IMR-90 (cell line): Measurements from ENCODE around the gene SEMA4D. TPM values are rescaled to one million over a fixed set of nuclear protein-coding genes. Genes with fewer than 3 reads are reported as not detected.

Experiments used
- ATAC-seq: fragments of 200-7000 bp; cut with Tn5 transposase; 2 replicates; pipeline ENCODE4 v1.9.1; 2020; ENCODE audit warnings: low read depth, mild to moderate bottlenecking, moderate library complexity
- BruUV-seq: library from RNA; stranded (reverse); fragments of 400-500 nt; replicated peaks from 2 replicates; lab custom pipeline; 2021; lab: Mats Ljungman, UMichigan
- CTCF ChIA-PET: fragments of 300-600 bp; formaldehyde crosslinking; extraction: SDS; loops from one replicate; lab custom pipeline; 2021; ENCODE audit warnings: antibody characterized with exemption; lab: Yijun Ruan, JAX
- POLR2A ChIA-PET: fragments of 300-600 bp; sonication (Branson Sonifier 250); formaldehyde crosslinking; loops from one replicate; lab custom pipeline; 2022; ENCODE audit warnings: antibody characterized with exemption; ENCODE audit not compliant: unreplicated experiment; lab: Charles Lee
- DNase-seq: peaks from one replicate; pipeline ENCODE4 v3.0.0; 2013
- H2AFZ ChIP-seq: replicated peaks from 2 replicates; pipeline ENCODE3; 2013; ENCODE audit warnings: low read length, mild to moderate bottlenecking; ENCODE audit not compliant: poor library complexity
- H2AK5ac ChIP-seq: 2 replicates; pipeline ENCODE4 v1.6.1; 2013; ENCODE audit warnings: low read depth, low read length, inconsistent platforms
- H2AK9ac ChIP-seq: replicated peaks from 2 replicates; pipeline ENCODE3; 2013; ENCODE audit warnings: mild to moderate bottlenecking, low read depth, low read length, moderate library complexity; ENCODE audit not compliant: poor library complexity
- H2BK120ac ChIP-seq: 2 replicates; pipeline ENCODE4 v1.6.1; 2013; ENCODE audit warnings: low read depth, low read length, inconsistent platforms
- H2BK15ac ChIP-seq: 3 replicates; pipeline ENCODE4 v1.6.1; 2013; ENCODE audit warnings: low read depth, low read length, inconsistent platforms
- H2BK20ac ChIP-seq: 2 replicates; pipeline ENCODE4 v1.6.1; 2013; ENCODE audit warnings: low read depth, mild to moderate bottlenecking, inconsistent platforms, low read length, moderate library complexity
- H2BK5ac ChIP-seq: 2 replicates; pipeline ENCODE4 v1.6.1; 2013; ENCODE audit warnings: mild to moderate bottlenecking, low read depth, low read length, inconsistent platforms; ENCODE audit not compliant: poor library complexity, severe bottlenecking
- H3K14ac ChIP-seq: replicated peaks from 2 replicates; pipeline ENCODE4 v1.6.1; 2013; ENCODE audit warnings: low read depth, low read length, inconsistent platforms
- H3K18ac ChIP-seq: 2 replicates; pipeline ENCODE4 v1.6.1; 2013; ENCODE audit warnings: low read depth, low read length, control low read depth
- H3K23ac ChIP-seq: 2 replicates; pipeline ENCODE4 v1.6.1; 2013; ENCODE audit warnings: low read depth, low read length, inconsistent platforms
- H3K27ac ChIP-seq: 2 replicates; pipeline ENCODE4 v1.5.1; 2013; ENCODE audit warnings: mild to moderate bottlenecking, control low read depth, low read length; ENCODE audit not compliant: insufficient read depth
- H3K27me3 ChIP-seq: 2 replicates; pipeline ENCODE4 v1.6.1; 2013; ENCODE audit warnings: low read length; ENCODE audit not compliant: control insufficient read depth, insufficient read depth
- H3K36me3 ChIP-seq: 2 replicates; pipeline ENCODE4 v1.6.1; 2013; ENCODE audit warnings: low read length, mixed read lengths; ENCODE audit not compliant: control insufficient read depth, insufficient read depth
- H3K4ac ChIP-seq: 2 replicates; pipeline ENCODE4 v1.6.1; 2013; ENCODE audit warnings: low read depth, low read length, inconsistent platforms
- H3K4me1 ChIP-seq: 2 replicates; pipeline ENCODE4 v1.6.1; 2013; ENCODE audit warnings: low read length, mixed read lengths; ENCODE audit not compliant: control insufficient read depth, insufficient read depth
- H3K4me2 ChIP-seq: 2 replicates; pipeline ENCODE4 v1.6.1; 2013; ENCODE audit warnings: low read depth, mild to moderate bottlenecking, control low read depth, low read length, moderate library complexity
- H3K4me3 ChIP-seq: 2 replicates; pipeline ENCODE4 v1.5.1; 2013; ENCODE audit warnings: low read depth, mild to moderate bottlenecking, control low read depth, low read length, moderate library complexity; ENCODE audit not compliant: insufficient read depth
- H3K56ac ChIP-seq: 2 replicates; pipeline ENCODE4 v1.6.1; 2013; ENCODE audit warnings: low read length, inconsistent platforms; ENCODE audit not compliant: insufficient read depth; ENCODE audit errors: extremely low read depth
- H3K79me1 ChIP-seq, 2 experiments: 2 replicates each; pipeline ENCODE4 v1.6.1; 2013; ENCODE audit warnings: low read length in 2 of 2, inconsistent platforms in 1 of 2, low read depth in 1 of 2
- H3K9ac ChIP-seq: 2 replicates; pipeline ENCODE4 v1.6.1; 2013; ENCODE audit warnings: low read depth, low read length, control low read depth
- H3K9me1 ChIP-seq: 2 replicates; pipeline ENCODE4 v1.6.1; 2013; ENCODE audit warnings: low read length, inconsistent platforms; ENCODE audit not compliant: insufficient read depth
- H3K9me3 ChIP-seq: 2 replicates; pipeline ENCODE4 v1.6.1; 2013; ENCODE audit warnings: low read length; ENCODE audit not compliant: control insufficient read depth, insufficient read depth
- H4K20me1 ChIP-seq: 2 replicates; pipeline ENCODE4 v1.6.1; 2013; ENCODE audit warnings: low read length, inconsistent platforms; ENCODE audit not compliant: insufficient read depth
- H4K5ac ChIP-seq: 2 replicates; pipeline ENCODE4 v1.6.1; 2013; ENCODE audit warnings: mild to moderate bottlenecking, low read depth, low read length, control low read depth
- H4K8ac ChIP-seq, 2 experiments: 2 replicates each; pipeline ENCODE4 v1.6.1; 2013; ENCODE audit warnings: low read depth in 2 of 2, low read length in 2 of 2, control low read depth in 1 of 2, inconsistent platforms in 1 of 2
- H4K91ac ChIP-seq: 2 replicates; pipeline ENCODE4 v1.6.1; 2013; ENCODE audit warnings: low read depth, low read length, inconsistent platforms; ENCODE audit not compliant: insufficient read depth
- BHLHE40 ChIP-seq: fragments of 150-350 bp; IDR thresholded peaks from 2 replicates; pipeline ENCODE4 v1.6.1; 2016; ENCODE audit warnings: mild to moderate bottlenecking, low read depth, low read length
- MAZ ChIP-seq: IDR thresholded peaks from 2 replicates; pipeline ENCODE4 v1.6.1; 2012; ENCODE audit warnings: low read depth, mild to moderate bottlenecking, low read length, improper control_type of control experiment, moderate library complexity, borderline replicate concordance
- MXI1 ChIP-seq: IDR thresholded peaks from 2 replicates; pipeline ENCODE4 v1.6.1; 2012; ENCODE audit warnings: low read depth, mild to moderate bottlenecking, low read length, moderate library complexity, borderline replicate concordance
- NFE2L2 ChIP-seq: fragments of 150-350 bp; IDR thresholded peaks from 2 replicates; pipeline ENCODE4 v1.6.1; 2016; ENCODE audit warnings: low read depth, mild to moderate bottlenecking, low read length
- WGBS, 2 experiments: methylation state at CpG; one replicate each; pipeline versions ENCODE4 v1.1.5 to v1.1.7; 2013; ENCODE audit warnings: missing lambda C conversion rate in 2 of 2; ENCODE audit not compliant: insufficient read length in 1 of 2; ENCODE audit errors: extremely low coverage in 2 of 2; 5-methylcytosine and 5-hydroxymethylcytosine counted together
- dilution Hi-C: fragments of 300-500 bp; cut with HindIII; formaldehyde crosslinking; loops from one replicate; pipeline ENCODE4 v1.14.3; 2018; ENCODE audit warnings: low sequenced_read_pairs; ENCODE audit not compliant: unreplicated experiment
- in situ Hi-C: fragments of 300-500 bp; cut with MboI; formaldehyde crosslinking; loops from 3 replicates; pipeline ENCODE4 v1.14.3; 2019; ENCODE audit warnings: low sequenced_read_pairs, inconsistent platforms, mixed read lengths
- intact Hi-C: fragments of 100-400 bp; cut with micrococcal nuclease; formaldehyde crosslinking; loops from 2 replicates; pipeline ENCODE4 v1.10.0; 2022
- polyA plus RNA-seq, 3 experiments: library from polyadenylated mRNA; depleted of rRNA; stranded (reverse); fragments of >200 nt; gene quantifications; 2 replicates each; pipeline ENCODE4 v1.2.3, GENCODE V29; 2012; ENCODE audit warnings: low replicate concordance in 1 of 3
- total RNA-seq: library from RNA; depleted of rRNA; stranded (reverse); fragments of >200 nt; gene quantifications from 2 replicates; pipeline ENCODE4 v1.2.3, GENCODE V29; 2012

The SEMA4D gene
- total and polyA plus RNA-seq, 2 of the 4 experiments (the other 2 are of a cell fraction), result 0.90 to 1.5 TPM

DNA sequence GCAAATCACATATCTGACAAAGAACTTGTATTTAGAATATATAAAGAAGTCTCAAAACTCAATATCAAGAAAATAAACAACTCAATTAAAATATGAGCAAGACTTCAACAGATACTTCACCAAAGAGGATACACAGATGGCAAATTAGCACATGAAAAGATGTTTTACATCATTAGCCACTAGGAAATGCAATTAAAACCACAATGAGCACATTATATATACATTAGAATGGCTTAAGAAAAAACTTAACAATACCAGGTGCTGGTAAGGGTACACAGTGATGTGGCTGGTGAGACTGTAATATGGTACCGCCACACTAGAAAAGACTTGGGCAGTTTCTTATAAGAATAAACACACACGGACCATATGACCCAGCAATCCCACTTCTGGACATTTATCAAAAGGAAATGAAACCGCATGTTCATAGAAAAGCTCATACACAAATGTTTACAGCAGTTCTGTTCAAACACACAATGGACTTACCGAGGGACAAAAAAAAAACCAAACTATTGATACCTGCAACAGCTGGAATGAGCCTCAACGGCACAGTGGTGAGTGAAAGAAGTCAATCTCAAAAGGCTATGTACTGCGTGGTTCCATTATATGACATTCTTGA lies 27.6 kb downstream of the SEMA4D start:
- H3K4ac ChIP-seq, result peak overlapping the region; percentile 60; the same call in 1 of the 2 replicates
- peak overlapping the region in 1 of 2 experiments; percentile 19; a peak in 2 of 4 replicates for H4K8ac ChIP-seq
- H3K36me3 ChIP-seq, result no peaks in the 10 kb centered on the region
- BruUV-seq, result no TSS peak
- ATAC-seq, result no peak
- H2BK120ac ChIP-seq, result peak overlapping the region; percentile 66; the same call in 1 of the 2 replicates
- H4K20me1 ChIP-seq, result peaks cover 2% of the 10 kb centered on the region; the same call in 1 of the 2 replicates
- peak; percentile 8 for DNase-seq
- H3K27me3 ChIP-seq, result no peaks in the 10 kb centered on the region
- H3K9ac ChIP-seq, result no peak overlapping the region
- no peak overlapping the region for H2AFZ ChIP-seq
- H3K27ac ChIP-seq, result peak overlapping the region; percentile 26; the same call in 1 of the 2 replicates
- peak overlapping the region; percentile 59; the same call in 1 of the 2 replicates for H2BK20ac ChIP-seq
- H2AK9ac ChIP-seq, result no peak overlapping the region
- TF ChIP-seq NFE2L2 (no peak), MAZ (no peak), BHLHE40 (no peak), MXI1 (no peak)
- peak overlapping the region; percentile 7; the same call in 1 of the 2 replicates for H2AK5ac ChIP-seq
- H3K4me3 ChIP-seq, result no peak overlapping the region
- dilution Hi-C loops (no loop called here), intact Hi-C loops (no loop called here), in situ Hi-C loops (no loop called here)
- H3K18ac ChIP-seq, result peak overlapping the region; percentile 69; the same call in 1 of the 2 replicates
- WGBS, 2 experiments, result no CpG with 5 or more reads among the region's 6 CpGs
- H4K91ac ChIP-seq, result peak overlapping the region; percentile 45; the same call in 1 of the 2 replicates
- no peaks in the 10 kb centered on the region for H3K9me3 ChIP-seq
- peak overlapping the region; percentile 60 for H3K4me2 ChIP-seq
- H3K14ac ChIP-seq, result no peak overlapping the region; the same call in 1 of the 2 replicates
- peaks cover 0 to 5% of the 10 kb centered on the region in 2 experiments; a peak in 2 of 4 replicates for H3K79me1 ChIP-seq
- CTCF ChIA-PET, result no interaction called here
- H2BK15ac ChIP-seq, result no peak overlapping the region
- H3K9me1 ChIP-seq, result peaks cover 2% of the 10 kb centered on the region
- H2BK5ac ChIP-seq, result peak overlapping the region; percentile 29
- peaks cover 20% of the 10 kb centered on the region for H3K4me1 ChIP-seq
- no peak overlapping the region; the same call in 1 of the 2 replicates for H4K5ac ChIP-seq
- H3K56ac ChIP-seq, result no peak overlapping the region
- H3K23ac ChIP-seq, result peak overlapping the region; percentile 42; the same call in 1 of the 2 replicates
- POLR2A ChIA-PET, result no interaction called here
